Spleen (tissue), 11 donors: ENCODE results near the gene LPP. TPM values are rescaled to one million over a fixed set of nuclear protein-coding genes. Genes with fewer than 3 reads are reported as not detected.

ENCODE experiments used
- DNase-seq: peaks from one replicate; pipeline ENCODE4 v3.0.0-alpha.2; 2020
- H3K27ac ChIP-seq, 8 donors: fragments of 200-600 bp; sonication (generic) in 7 of 8; 1 replicate in 4 of 8; 2 replicates in 4 of 8; pipeline versions ENCODE4 v1.5.0 to v1.8.0; 2016 to 2021; ENCODE audit warnings: inconsistent platforms in 4 of 8, mild to moderate bottlenecking in 4 of 8, moderate library complexity in 1 of 8
- H3K27me3 ChIP-seq, 7 donors: fragments of 200-600 bp; sonication (generic) in 6 of 7; replicated peaks in 1 of 7; 1 replicate in 4 of 7; 2 replicates in 3 of 7; pipeline versions ENCODE4 v1.5.0 to v1.8.0; 2016 to 2021; ENCODE audit warnings: inconsistent platforms in 3 of 7, mild to moderate bottlenecking in 1 of 7
- H3K36me3 ChIP-seq, 6 donors: fragments of 200-600 bp; sonication (generic) in 5 of 6; 1 replicate in 4 of 6; 2 replicates in 2 of 6; pipeline versions ENCODE4 v1.5.0 to v1.8.0; 2016 to 2021; ENCODE audit warnings: inconsistent platforms in 2 of 6
- H3K4me1 ChIP-seq, 6 donors: fragments of 200-600 bp; sonication (generic) in 5 of 6; 1 replicate in 3 of 6; 2 replicates in 3 of 6; pipeline versions ENCODE4 v1.5.0 to v1.8.0; 2016 to 2021; ENCODE audit warnings: inconsistent platforms in 3 of 6
- H3K4me3 ChIP-seq, 8 donors: fragments of 200-600 bp; sonication (generic) in 7 of 8; 1 replicate in 4 of 8; 2 replicates in 4 of 8; pipeline versions ENCODE4 v1.5.0 to v1.8.0; 2016 to 2021; ENCODE audit warnings: inconsistent platforms in 4 of 8, mild to moderate bottlenecking in 4 of 8, moderate library complexity in 2 of 8
- H3K9me3 ChIP-seq, 8 donors: fragments of 200-600 bp; sonication (generic) in 7 of 8; 1 replicate in 4 of 8; 2 replicates in 4 of 8; pipeline versions ENCODE4 v1.5.0 to v1.8.0; 2016 to 2021; ENCODE audit warnings: inconsistent platforms in 4 of 8
- POLR2A ChIP-seq, 3 donors: fragments of 450-650 bp; IDR thresholded peaks; one replicate each; pipeline ENCODE4 v1.5.1; 2017; ENCODE audit warnings: antibody characterized with exemption in 3 of 3, mild to moderate bottlenecking in 1 of 3
- POLR2AphosphoS5 ChIP-seq, 3 donors: sonication (generic); formaldehyde crosslinking; IDR thresholded peaks; one replicate each; pipeline ENCODE4 v1.5.1; 2017; ENCODE audit warnings: antibody characterized with exemption in 3 of 3
- WGBS, 5 donors: extraction: QIAGEN DNeasy Blood & Tissue Kit in 3 of 5; methylation state at CpG; one replicate each; pipeline versions ENCODE4 v1.1.5 to v1.1.7; 2013 to 2018; 5-methylcytosine and 5-hydroxymethylcytosine counted together
- intact Hi-C: fragments of 100-400 bp; cut with DNase I; formaldehyde crosslinking; loops from one replicate; pipeline ENCODE4 v1.15.0; 2023; ENCODE audit warnings: low total_unique reads
- polyA plus RNA-seq, 3 donors: library from polyadenylated mRNA; stranded (reverse); fragments of 200-250 nt; gene quantifications; one replicate each; pipeline ENCODE4 v1.2.1, GENCODE V29; 2013
- total RNA-seq, 7 donors: library from RNA; depleted of rRNA in 3 of 7; stranded (reverse); fragments of >200 nt in 3 of 7; fragmentation: NEBNext Ultra II Directional in 4 of 7; extraction: Animal tissue kit (Norgen Biotek cat#: 25700) in 4 of 7; gene quantifications; one replicate each; pipeline versions ENCODE4 v1.1.0 to v1.2.1, GENCODE V29; 2016 to 2021
- TF ChIP-seq, protein P1 (sequence below), 11 experiments: fragments of 200-600 bp in 7 of 11; fragments of 450-650 bp in 4 of 11; sonication (generic) in 4 of 11; IDR thresholded peaks in 8 of 11; conservative IDR thresholded peaks in 3 of 11; 1 replicate in 7 of 11; 2 replicates in 4 of 11; pipeline versions ENCODE4 v1.4.0 to v1.8.0; 2016 to 2021; ENCODE audit warnings: antibody characterized with exemption in 11 of 11, inconsistent platforms in 4 of 11, mild to moderate bottlenecking in 1 of 11
- donor health status: healthy with polysubstance abuse.
- donor health status: DM: no; HTN: no; CAD: no; lungs with moderate emphysema.
- donor health status: DM: no; HTN: no; CAD: no.
- donor health status: Bipolar disorder and iron deficiency.
- donor health status: healthy.
- donor health status: DM: no; HTN: no; CAD: no.
- donor health status: DM: yes; HTN: yes; CAD: no.

LPP gene
- total and polyA plus RNA-seq, 10 donors: 2.4 to 270 (median 156) TPM

DNA sequence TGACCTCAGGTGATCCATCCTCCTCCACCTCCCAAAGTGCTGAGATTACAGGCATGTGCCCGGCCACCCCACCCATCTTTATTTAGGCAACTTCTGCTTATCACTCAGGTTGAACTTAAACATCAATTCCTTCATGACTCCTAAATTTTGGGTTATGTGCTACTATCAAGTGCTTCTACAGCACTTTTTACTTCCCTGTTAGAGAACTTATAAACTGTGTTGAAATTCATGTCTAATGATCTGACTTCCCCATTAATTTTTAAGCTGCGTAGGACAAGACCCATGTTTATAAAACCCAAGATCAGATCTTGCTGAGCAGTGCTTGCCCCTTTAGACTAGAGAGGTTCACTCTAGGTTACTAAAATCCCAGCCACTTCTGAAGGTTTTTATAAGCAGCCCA, 751.6 kb downstream of the LPP start:
- no peak for DNase-seq
- Histone ChIP-seq H3K27me3 (no peaks in the 10 kb centered on the region), H3K4me1 (peaks cover 0 to 16% (median 6%) of the 10 kb centered on the region in 6 donors), H3K4me3 (no peak overlapping the region), H3K36me3 (no peaks in the 10 kb centered on the region), H3K27ac (peak overlapping the region in 5 of 8 donors; percentile 16 to 75 (median 54)), H3K9me3 (no peaks in the 10 kb centered on the region)
- intact Hi-C loops: no loop called here
- 62 to 88% (median 67%) methylated on average over 2 of the region's 2 CpGs for WGBS, 5 donors
- TF ChIP-seq POLR2AphosphoS5 (IDR thresholded peaks at IDR 0.05): no peak
- no peak for TF ChIP-seq POLR2A (IDR thresholded peaks at IDR 0.05)
- TF ChIP-seq, protein P1, sequence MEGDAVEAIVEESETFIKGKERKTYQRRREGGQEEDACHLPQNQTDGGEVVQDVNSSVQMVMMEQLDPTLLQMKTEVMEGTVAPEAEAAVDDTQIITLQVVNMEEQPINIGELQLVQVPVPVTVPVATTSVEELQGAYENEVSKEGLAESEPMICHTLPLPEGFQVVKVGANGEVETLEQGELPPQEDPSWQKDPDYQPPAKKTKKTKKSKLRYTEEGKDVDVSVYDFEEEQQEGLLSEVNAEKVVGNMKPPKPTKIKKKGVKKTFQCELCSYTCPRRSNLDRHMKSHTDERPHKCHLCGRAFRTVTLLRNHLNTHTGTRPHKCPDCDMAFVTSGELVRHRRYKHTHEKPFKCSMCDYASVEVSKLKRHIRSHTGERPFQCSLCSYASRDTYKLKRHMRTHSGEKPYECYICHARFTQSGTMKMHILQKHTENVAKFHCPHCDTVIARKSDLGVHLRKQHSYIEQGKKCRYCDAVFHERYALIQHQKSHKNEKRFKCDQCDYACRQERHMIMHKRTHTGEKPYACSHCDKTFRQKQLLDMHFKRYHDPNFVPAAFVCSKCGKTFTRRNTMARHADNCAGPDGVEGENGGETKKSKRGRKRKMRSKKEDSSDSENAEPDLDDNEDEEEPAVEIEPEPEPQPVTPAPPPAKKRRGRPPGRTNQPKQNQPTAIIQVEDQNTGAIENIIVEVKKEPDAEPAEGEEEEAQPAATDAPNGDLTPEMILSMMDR (IDR thresholded peaks at IDR 0.05 in 8 of 11, conservative IDR thresholded peaks at IDR 0.05 in 3 of 11): no peak

GRCh38 chr3:188906236-188906635, 752.3 kb downstream of the LPP start:
- Histone ChIP-seq H3K27me3 (no peaks in the 10 kb centered on the region), H3K4me1 (peaks cover 0 to 17% (median 4%) of the 10 kb centered on the region in 6 donors), H3K36me3 (no peaks in the 10 kb centered on the region), H3K27ac (peak overlapping the region in 5 of 8 donors; percentile 27 to 75 (median 54)), H3K9me3 (no peaks in the 10 kb centered on the region), H3K4me3 (no peak overlapping the region)
- 78 to 94% (median 84%) methylated on average over 7 of the region's 7 CpGs for WGBS, 5 donors
- TF ChIP-seq, protein P1 (IDR thresholded peaks at IDR 0.05 in 8 of 11, conservative IDR thresholded peaks at IDR 0.05 in 3 of 11): no peak
- no peak for TF ChIP-seq POLR2AphosphoS5 (IDR thresholded peaks at IDR 0.05)
- no peak for TF ChIP-seq POLR2A (IDR thresholded peaks at IDR 0.05)
- no peak for DNase-seq
- intact Hi-C loops: no loop called here

GRCh38 chr3:188908002-188908850, 754.3 kb downstream of the LPP start:
- no peaks in the 10 kb centered on the region for H3K27me3 ChIP-seq
- H3K36me3 ChIP-seq: no peaks in the 10 kb centered on the region
- H3K9me3 ChIP-seq: peaks cover 0 to 4% (median 0%) of the 10 kb centered on the region in 8 donors
- H3K4me3 ChIP-seq: no peak overlapping the region
- TF ChIP-seq, protein P1 (IDR thresholded peaks at IDR 0.05 in 8 of 11, conservative IDR thresholded peaks at IDR 0.05 in 3 of 11): no peak
- no peak for TF ChIP-seq POLR2A (IDR thresholded peaks at IDR 0.05)
- TF ChIP-seq POLR2AphosphoS5 (IDR thresholded peaks at IDR 0.05): no peak
- peaks cover 0 to 15% (median 3%) of the 10 kb centered on the region in 6 donors for H3K4me1 ChIP-seq
- WGBS, 5 donors: 91 to 95% (median 93%) methylated on average over 5 of the region's 5 CpGs
- DNase-seq: no peak
- intact Hi-C loops: no loop called here
- H3K27ac ChIP-seq: no peak overlapping the region
